Cardiac muscle cell (in vitro differentiated cells and primary cell): Measurements from ENCODE around the gene HOTAIR. TPM values are rescaled to one million over a fixed set of nuclear protein-coding genes. Genes with fewer than 3 reads are reported as not detected.

Experiments used
- DNase-seq, 2 donors: peaks; one replicate each; pipeline versions ENCODE4 v3.0.0 to v3.0.0-alpha.2; 2010 to 2017; ENCODE audit warnings: low read depth in 1 of 2, low spot score in 1 of 2
- H3K27ac ChIP-seq: fragments of 200-600 bp; sonication (generic); 2 replicates; pipeline ENCODE4 v1.5.1; 2016
- H3K27me3 ChIP-seq: fragments of 200-600 bp; sonication (generic); 2 replicates; pipeline ENCODE4 v1.6.0; 2016; ENCODE audit warnings: control low read depth
- H3K36me3 ChIP-seq: fragments of 200-600 bp; sonication (generic); 2 replicates; pipeline ENCODE4 v1.5.1; 2016; ENCODE audit warnings: control low read depth
- H3K4me1 ChIP-seq: fragments of 200-600 bp; sonication (generic); 2 replicates; pipeline ENCODE4 v1.8.1; 2017; ENCODE audit warnings: low read depth, mild to moderate bottlenecking, mixed run types
- H3K4me3 ChIP-seq: fragments of 200-600 bp; sonication (generic); 2 replicates; pipeline ENCODE4 v1.5.1; 2016; ENCODE audit warnings: mild to moderate bottlenecking
- H3K9me3 ChIP-seq: fragments of 200-600 bp; sonication (generic); 2 replicates; pipeline ENCODE4 v1.5.1; 2017; ENCODE audit warnings: low read depth, mild to moderate bottlenecking, control low read depth
- polyA plus RNA-seq: library from polyadenylated mRNA; unstranded; fragments of >200 nt; fragmentation: Nextera tagmentation; extraction: Ambion mirVana; gene quantifications from 2 replicates; pipeline ENCODE4 v1.2.1, GENCODE V29; 2016
- total RNA-seq: library from RNA; depleted of rRNA; stranded (reverse); fragments of >200 nt; gene quantifications from 2 replicates; pipeline ENCODE4 v1.2.3, GENCODE V29; 2016
- TF ChIP-seq, protein P1 (sequence below): IDR thresholded peaks from 2 replicates; pipeline ENCODE4 v1.5.1; 2012; ENCODE audit warnings: low read depth, mild to moderate bottlenecking, low read length

The HOTAIR gene
- total and polyA plus RNA-seq, 2 experiments from 2014 or later = not detected

DNA sequence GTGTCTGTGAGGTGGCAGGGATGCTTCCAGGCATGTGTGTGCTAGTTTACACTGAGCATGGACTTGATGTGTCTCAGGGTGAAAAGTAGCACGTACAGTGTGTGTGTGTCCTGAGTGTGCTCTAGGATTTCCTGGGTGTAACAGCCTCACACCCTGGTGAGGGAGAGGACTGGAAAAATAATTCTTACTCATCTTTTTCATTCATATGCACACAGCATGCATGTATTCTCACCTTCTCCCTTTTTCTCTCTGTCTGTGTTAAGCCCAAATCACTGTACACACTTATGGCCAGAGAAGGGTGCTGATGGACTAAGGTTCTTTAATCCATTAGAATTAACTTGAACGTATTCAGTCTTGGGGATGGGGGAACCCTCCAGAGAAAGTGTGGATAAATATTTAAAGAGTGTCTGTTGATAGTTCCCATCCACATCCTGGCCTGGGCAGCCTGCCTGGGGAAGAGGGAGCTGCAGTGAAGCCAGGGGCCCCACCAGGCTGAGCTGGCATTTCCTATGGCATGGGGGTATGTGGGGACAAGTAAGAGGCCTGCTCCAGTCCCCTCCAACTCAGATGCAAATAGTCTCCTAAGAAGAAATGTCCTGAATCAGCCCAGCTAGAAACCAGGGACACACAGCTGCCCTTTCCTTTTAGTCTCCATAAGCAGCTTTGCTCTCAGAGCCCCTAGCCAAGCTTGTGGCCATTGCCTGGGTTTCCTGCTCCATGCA lies 32.9 kb upstream of the HOTAIR start:
- H3K4me1 ChIP-seq = no peaks in the 10 kb centered on the region
- TF ChIP-seq, protein P1, sequence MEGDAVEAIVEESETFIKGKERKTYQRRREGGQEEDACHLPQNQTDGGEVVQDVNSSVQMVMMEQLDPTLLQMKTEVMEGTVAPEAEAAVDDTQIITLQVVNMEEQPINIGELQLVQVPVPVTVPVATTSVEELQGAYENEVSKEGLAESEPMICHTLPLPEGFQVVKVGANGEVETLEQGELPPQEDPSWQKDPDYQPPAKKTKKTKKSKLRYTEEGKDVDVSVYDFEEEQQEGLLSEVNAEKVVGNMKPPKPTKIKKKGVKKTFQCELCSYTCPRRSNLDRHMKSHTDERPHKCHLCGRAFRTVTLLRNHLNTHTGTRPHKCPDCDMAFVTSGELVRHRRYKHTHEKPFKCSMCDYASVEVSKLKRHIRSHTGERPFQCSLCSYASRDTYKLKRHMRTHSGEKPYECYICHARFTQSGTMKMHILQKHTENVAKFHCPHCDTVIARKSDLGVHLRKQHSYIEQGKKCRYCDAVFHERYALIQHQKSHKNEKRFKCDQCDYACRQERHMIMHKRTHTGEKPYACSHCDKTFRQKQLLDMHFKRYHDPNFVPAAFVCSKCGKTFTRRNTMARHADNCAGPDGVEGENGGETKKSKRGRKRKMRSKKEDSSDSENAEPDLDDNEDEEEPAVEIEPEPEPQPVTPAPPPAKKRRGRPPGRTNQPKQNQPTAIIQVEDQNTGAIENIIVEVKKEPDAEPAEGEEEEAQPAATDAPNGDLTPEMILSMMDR = no peak
- peaks cover 100% of the 10 kb centered on the region for H3K27me3 ChIP-seq
- no peak overlapping the region for H3K27ac ChIP-seq
- no peak for DNase-seq
- no peak overlapping the region for H3K4me3 ChIP-seq
- no peaks in the 10 kb centered on the region for H3K9me3 ChIP-seq
- no peaks in the 10 kb centered on the region for H3K36me3 ChIP-seq

DNA sequence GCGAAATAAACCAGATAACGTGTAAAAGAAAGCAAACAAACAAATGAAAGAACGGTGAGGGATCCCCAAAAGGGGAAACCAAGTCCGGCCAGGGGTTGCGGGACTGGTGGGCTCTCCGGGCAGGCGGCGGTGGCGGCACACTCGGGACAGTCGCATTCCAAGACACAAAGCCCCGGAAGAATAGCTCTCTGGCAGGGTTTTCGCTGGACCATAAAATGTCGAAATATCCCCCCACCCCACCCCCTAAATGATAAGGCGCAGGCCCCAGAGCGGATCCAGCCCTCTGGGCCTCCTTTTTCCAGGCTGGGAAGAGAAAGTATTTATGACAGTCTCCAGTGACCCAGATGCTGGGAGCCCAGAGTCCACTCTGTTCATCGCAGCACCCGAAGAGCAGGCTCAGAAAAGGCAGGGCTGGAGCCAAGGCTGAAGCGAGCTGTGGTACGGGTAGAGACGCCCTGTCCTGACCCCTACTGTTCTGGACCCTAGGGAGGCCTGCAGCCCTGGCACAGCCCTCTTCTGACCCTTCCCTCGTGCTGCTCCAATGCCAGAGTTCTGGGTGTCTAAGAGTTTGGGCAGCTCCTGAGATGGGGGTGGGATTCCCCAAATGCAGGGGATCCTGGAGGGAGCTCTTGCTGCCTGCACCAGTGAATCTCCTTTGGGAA lies 31.9 kb upstream of the HOTAIR start:
- H3K36me3 ChIP-seq = no peaks in the 10 kb centered on the region
- peaks cover 100% of the 10 kb centered on the region for H3K27me3 ChIP-seq
- no peaks in the 10 kb centered on the region for H3K4me1 ChIP-seq
- TF ChIP-seq, protein P1 = no peak
- H3K9me3 ChIP-seq = no peaks in the 10 kb centered on the region
- no peak for DNase-seq
- H3K27ac ChIP-seq = no peak overlapping the region
- H3K4me3 ChIP-seq = no peak overlapping the region

DNA sequence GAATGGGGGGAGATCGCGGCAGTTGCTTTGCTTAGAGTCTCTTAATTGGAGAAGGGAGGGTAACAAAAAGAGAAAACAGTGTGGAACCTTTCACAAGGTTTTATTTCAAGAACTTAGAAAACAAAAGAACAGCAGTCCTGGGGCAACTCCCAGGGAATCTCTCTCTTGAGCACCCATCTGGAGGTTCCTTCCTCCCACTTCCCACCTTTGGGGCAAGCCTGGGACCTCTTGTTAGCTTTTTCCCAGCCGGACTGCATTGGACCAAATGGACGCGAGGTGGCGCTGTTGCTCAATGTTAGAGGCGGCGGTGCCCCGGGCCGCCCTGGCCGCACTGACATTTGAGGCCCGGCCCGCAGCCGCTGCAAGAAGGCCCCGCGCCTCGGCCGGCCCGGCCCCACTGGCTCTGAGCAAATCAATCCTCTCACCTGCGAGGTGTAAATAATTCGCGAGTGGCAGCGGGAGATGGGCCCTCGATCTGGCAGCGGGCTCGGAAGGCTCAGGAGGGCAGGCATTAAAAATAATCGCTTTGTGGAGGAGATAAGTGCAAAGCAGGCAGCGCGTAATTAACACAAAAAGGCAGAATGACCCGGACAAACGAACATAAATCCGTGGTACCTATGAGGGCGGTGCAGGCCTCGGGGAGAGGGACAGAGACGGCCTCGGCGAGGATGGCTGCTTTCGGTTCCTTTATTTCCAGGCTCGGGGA lies 31.3 kb upstream of the HOTAIR start:
- Histone ChIP-seq H3K9me3 (no peaks in the 10 kb centered on the region), H3K27ac (no peak overlapping the region), H3K36me3 (no peaks in the 10 kb centered on the region), H3K4me3 (no peak overlapping the region), H3K4me1 (no peaks in the 10 kb centered on the region), H3K27me3 (peaks cover 100% of the 10 kb centered on the region)
- peak; percentile 85 to 94 for DNase-seq
- TF ChIP-seq, protein P1 = peak; percentile 84

DNA sequence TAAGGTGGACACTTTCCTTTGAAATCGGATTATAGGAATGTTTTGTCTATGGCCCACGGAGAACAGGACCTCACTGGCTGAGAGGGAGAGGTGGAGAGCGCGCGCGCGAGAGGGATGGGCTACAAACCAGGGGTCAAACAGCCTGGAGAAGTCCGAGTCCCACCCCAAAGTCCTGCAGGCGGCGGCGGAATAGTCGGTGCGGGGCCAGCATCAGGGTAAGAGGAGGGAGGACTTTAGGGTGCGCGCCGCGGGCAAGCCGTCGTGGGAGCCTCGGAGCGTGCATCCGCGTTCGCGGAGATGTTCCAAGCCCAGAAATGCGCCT lies 30.7 kb upstream of the HOTAIR start:
- Histone ChIP-seq H3K27me3 (peaks cover 100% of the 10 kb centered on the region), H3K4me3 (no peak overlapping the region), H3K36me3 (no peaks in the 10 kb centered on the region), H3K27ac (no peak overlapping the region), H3K4me1 (no peaks in the 10 kb centered on the region), H3K9me3 (no peaks in the 10 kb centered on the region)
- TF ChIP-seq, protein P1 = no peak
- DNase-seq = no peak

DNA sequence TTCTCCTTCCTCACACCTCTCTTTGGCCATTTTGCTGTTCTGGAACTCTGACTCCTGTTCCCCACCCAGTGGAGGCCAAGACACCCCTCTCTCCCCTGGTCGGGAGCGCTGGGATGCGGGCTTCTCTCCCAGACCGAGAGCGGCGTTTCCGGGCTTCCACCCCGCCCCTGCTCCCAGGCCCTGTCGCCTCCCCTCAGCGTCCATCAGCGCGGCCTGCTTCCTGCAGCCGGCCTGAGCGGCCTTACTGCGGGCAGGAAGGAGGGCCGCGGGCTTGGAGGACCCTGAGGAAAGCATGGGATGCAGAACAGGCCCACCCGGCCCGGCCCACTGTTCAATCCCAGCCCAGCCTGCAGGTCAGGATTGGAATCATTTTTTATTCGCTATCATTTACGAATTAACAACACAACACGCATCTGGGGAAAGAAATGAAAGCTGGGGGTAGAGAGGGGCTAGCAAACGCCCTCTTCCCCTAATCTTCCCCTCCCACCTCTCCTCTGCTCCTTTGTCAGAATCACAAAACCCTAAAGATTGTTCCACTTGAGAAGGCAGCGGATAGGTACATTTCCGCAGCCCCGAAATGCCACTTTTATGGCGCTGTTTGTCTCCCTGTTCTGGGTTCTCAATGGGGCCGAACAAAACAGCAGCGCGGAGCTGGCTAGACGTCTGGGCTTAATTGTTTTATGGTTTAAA lies 30.2 kb upstream of the HOTAIR start:
- no peak for DNase-seq
- TF ChIP-seq, protein P1 = no peak
- H3K27ac ChIP-seq = no peak overlapping the region
- H3K4me3 ChIP-seq = no peak overlapping the region
- peaks cover 100% of the 10 kb centered on the region for H3K27me3 ChIP-seq
- H3K36me3 ChIP-seq = no peaks in the 10 kb centered on the region
- no peaks in the 10 kb centered on the region for H3K4me1 ChIP-seq
- no peaks in the 10 kb centered on the region for H3K9me3 ChIP-seq
